ENCODE data around the gene PIR.

DNA sequence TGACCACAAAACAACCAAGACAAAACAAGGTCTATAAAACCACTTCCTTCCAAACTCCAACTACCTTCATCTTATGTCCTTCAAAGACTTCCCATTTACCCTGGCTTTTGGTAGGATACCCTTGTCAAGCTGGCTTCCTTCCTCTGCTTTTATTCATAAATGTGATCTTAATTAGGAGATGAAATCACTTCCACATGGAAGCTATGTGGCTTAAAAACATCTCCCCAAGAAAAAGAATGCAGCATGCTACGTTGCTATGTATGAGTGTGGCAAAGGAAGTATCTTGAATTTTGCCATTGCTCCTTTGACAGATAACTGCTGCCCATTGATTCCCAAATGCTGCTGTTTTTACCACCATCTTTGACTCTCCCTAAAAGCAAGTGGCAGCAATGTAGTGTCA is 62.5 kb downstream of the PIR start:
- TF ChIP-seq CTCF (conservative IDR thresholded peaks at IDR 0.05; ENCODE audit: low read length) (no peak), EZH2phosphoT487 (IDR thresholded peaks at IDR 0.05; ENCODE audit: borderline replicate concordance, low read depth, low read length) (no peak)
